ENCODE results near the gene XDH.

XDH gene

DNA sequence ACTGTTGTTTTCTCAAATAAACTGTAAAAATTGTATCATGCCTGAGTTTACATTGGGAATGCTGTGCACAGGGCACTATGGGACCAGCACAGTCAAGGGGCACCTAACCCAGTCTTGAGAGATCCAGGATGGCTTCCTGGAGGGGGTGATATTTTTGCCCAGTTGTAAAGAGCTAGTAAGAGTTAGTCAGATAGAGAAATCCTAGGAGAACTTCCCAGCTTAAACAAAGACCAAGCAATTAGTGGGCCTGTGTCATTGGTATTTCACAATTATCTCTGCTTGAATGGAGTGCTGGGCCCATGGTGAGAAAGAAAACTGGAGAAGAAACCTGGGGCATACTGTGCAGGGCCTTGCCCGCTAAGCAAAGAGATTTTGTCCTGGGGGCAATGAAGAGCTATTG, 12.2 kb downstream of the XDH start:
- no peak for DNase-seq (ENCODE audit: low read depth in 2 of 2)

DNA sequence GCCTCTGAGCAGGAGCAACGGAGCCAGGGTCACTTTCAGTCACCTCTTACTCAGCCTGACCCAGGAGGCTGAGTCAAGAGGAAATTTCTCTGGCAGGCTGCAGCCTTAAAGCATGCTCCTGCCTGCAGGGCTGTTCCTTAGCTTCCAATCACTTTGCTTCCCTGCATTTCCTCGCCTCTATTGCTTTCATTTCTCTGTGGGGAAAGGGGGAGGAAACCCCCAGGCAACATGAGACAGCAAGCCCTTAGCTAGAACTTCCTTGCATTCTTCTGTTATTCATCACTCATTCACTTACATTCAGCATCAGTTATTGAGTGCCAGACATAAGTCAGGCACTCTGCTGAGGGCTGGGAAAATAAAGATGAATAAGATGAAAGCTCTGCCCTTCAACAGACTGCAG, 13.0 kb downstream of the XDH start:
- no peak for DNase-seq (ENCODE audit: low read depth in 2 of 2)

DNA sequence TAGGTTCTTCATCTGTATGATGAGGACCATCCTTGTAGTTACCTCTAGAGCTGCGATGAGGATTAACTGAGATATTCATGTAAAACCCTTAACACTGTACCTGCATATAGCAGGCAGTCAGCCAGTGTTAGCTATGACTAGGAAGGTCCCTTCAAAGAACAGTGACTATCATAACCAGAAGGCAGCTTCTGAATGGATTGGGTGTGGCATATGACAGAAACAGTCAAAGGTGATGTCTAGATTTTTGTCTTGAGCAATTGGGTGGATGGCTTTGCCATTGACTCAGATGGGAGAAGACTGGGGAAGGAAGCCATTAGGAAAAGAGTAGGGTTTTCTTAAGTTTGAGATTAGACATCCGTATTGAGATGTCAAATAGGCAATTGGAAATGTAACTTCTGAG, 15.7 kb downstream of the XDH start:
- DNase-seq (ENCODE audit: low read depth in 2 of 2): no peak

DNA sequence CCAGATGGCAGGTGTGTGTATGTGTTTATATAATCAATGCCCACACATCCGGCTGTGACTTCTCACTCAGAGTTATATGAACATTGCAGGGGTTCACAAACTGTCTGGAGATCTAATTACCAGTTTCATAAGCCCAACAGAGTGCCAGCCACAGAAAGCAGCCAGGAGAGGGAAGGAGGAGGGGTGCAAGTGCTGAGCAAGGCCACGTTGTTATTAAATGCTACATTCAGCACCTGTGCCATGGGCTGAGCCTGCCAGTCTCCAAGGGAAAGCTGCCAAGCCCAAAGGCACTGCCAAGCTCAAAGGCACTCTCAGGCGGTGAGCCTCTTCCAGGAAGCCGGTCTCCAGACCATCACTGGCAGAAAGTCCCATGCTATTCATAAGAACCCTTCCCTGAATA, 17.4 kb downstream of the XDH start:
- DNase-seq (ENCODE audit: low read depth in 2 of 2): no peak

DNA sequence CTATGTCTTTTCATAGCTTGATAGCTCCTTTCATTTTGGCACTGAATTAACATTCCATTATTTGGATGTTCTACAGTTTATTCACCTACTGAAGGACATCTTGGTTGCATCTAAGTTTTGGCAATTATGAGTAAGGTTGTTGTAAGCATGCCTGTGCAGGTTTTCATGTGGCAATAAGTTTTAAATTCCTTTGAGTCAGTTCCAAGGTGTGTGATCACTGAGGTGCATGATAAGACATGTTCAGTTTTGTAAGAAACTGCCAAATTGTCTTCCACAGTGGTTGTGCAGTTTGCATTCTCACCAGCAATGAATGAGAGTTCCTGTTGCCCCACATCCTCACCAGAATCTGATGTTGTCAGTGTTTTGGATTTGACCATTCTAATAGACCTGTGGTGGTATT, 24.2 kb downstream of the XDH start:
- no peak for DNase-seq (ENCODE audit: low read depth in 2 of 2)

DNA sequence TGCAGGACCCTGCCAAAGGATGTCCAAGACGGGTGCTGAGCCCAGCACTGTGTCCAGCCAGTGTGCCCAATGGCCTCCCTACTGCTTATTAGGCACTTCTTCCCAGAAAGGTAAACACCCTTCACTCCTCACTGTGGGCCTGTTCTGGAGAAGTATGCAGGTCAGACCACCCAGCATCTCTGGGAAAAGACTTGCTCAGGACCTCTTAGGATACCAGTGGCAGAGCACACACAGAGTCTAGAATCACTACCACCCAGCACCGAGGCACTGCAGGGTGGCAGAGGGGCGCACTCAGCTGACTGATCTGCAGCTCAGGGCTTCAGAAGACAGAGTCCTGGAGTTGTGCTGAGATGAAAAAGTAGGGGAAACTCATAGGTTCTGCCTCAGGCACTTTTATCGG, 25.8 kb downstream of the XDH start:
- no peak for DNase-seq (ENCODE audit: low read depth in 2 of 2)

DNA sequence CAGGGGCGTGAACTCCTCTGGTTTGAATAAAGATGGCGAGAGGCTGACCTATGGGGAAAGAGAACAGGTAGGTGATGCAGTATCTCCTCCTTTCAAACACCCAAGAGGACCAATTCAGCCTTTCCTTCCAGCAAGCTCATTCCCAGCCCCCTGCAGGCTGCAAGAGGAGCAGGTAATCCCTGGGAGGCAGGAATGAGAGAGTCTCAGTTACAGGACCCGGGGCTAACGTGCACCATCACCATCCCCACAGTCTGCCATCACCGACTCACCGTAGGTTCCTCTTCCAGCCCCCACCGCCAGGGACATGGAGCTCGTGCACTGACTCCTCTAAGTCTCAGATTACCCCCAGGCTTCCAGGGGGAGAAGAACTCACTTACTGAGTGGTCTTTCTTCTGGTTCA, 26.7 kb downstream of the XDH start:
- no peak for DNase-seq (ENCODE audit: low read depth in 2 of 2)

DNA sequence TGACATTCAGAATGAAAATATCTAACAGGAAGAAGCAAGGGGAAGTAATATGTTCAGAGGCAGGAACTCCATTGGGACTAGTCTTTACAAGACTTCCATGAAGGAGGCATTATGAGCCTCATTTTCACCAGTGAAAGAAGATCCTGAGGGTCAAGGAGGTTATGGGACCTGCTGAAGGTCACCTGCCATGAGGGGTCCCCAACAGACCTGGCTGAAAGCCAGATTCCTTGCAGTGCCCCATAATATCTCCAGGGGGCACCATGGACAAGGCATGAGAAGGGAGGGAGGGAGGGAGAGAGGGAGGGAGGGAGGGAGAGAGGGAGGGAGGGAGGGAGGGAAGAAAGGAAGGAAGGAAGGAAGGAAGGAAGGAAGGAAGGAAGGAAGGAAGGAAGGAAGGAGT, 27.9 kb downstream of the XDH start:
- no peak for DNase-seq (ENCODE audit: low read depth in 2 of 2)

DNA sequence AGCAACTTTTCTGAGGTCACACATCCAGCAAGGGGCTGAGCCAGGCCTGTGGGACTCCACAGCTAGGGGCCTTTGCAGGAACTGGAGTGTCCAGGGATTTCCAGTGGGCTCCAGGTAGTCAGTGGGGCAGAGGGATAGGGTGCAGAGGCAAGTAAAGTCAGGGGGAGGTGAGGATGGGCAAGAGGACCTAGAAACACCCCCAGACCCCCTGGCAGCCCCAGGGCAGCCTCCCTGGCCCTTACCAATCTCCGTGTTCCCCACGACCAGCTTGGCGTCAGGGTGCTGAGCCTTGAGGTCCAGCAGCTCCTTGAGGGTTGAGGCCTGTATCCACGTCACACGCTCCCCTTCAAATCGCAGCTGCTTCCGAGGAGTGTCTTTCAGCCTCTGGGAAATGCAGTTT, 28.4 kb downstream of the XDH start:
- DNase-seq (ENCODE audit: low read depth in 2 of 2): no peak

DNA sequence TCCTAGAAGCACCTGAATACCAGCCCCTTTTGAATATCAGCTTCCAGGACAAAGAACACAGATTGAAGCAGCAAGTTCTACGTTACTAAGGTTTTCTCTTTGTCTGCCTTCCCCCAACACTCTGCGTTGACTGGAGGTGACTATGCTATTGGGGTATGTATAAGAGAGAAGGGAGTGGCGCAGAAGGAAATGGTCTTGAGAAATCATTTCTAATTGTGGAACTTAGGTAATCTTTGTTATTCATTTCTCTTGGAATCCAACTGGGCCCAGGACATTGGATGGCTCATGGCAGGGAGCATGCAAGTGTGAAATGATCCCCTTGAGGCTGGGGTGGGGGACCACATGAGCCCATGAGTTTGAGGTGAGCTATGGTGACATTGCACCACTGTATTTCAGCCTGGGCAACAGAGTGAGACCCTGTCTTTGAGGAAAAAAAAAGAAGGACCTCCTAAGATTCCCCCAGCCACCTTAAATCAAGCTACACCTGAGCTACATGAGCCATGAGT, 29.7 kb downstream of the XDH start:
- no peak for DNase-seq (ENCODE audit: low read depth in 2 of 2)

DNA sequence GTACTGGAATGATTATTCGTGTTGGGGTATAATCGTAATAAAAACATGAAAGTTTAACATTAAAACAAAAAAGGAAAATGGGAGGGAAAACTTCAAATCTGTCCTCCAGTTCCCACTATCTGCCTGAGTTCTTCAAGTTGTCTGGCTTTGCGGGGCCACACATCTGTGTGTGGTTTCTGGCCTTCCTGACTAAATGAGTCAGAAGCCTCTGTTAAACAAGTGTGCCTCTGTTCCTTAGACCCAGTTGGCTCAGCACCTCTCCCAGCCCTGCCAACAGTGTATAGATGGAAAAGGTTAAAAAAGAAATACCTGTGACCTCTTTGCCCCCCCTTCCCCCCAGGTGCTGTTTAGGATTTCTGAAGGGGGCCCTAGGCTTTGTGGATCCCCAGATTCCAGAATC, 30.2 kb downstream of the XDH start:
- no peak for DNase-seq (ENCODE audit: low read depth in 2 of 2)

DNA sequence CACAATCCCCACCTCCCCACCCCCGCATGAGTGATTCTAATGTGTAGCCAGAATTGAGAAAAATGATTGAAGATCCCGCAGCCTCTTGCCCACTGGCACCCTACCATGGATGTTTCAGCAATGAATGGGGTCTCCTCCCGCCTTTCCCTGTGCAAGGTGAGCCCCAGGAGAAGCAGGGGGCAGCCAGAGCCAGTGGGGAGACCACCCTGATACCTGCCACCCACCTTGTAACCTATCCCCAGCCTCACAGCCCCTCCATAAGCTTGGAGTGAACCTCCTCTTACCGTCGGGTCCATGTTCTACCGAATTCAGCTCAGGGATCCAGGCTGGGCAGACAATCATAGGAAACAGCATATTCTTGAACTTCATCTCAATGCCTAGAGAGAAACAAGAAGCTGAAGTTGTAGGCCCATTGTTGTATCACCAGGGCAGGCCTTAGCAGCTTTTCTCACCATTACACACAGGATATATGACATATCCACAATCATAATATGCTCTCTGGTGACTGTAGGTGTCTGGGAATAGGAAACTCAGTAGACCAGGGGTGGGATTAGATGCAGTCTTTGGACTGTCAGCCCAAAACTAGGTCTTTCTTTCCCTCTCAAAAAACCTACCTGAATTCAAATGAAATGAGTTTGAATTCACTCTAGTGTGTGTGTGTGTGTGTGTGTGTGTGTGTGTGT, 30.9 kb downstream of the XDH start:
- no peak for DNase-seq (ENCODE audit: low read depth in 2 of 2)

DNA sequence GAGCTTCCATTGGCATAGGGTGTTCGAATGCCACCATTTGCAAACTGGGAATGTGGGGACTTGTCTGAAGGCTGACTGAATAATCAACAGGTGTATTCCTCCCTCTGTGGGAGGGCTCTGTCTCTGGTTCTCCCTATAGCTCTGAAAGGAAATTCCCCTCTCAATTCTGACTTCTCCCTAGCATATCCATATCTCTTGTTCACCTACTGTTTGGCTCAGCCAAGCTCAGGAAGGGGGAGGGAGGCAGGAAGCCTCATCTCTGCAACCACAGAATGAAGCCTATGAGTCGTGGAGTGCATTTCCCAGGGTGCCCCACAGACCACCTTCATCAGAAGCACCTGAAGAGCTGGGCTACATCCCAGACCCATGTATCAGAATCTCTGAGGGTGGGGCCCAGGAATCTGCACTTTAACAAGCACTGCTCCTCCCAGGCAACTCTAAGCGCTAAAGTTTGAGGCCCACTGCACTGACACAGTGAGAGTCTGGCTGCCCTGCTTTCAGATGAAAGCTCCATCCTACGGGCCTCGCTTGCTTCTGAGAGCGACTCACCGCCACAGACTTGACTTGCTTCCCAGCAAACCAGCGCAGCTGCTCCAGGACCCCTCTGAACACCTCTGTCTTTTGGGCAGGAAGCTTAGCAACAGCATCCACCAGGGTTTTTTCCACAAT, 32.0 kb downstream of the XDH start:
- no peak for DNase-seq (ENCODE audit: low read depth in 2 of 2)

DNA sequence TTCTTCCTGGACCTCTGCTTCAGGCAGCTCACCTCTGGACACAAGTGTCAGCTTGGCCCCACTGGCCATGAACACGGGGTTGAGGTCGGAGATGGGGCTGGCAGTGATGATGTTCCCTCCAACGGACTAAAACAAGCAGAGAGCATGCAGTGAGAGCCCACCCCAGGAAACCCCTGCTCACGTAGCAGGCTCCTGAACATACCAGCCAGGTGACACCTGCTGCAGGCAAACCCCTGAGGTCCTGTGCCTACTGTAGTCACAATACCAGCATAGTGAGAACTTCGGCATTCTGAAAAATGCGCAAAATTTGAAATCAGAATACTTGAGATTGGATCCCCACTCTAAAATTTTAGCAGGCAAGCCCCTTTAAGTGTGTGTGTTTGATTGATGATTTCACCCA, 32.9 kb downstream of the XDH start:
- DNase-seq (ENCODE audit: low read depth in 2 of 2): no peak

DNA sequence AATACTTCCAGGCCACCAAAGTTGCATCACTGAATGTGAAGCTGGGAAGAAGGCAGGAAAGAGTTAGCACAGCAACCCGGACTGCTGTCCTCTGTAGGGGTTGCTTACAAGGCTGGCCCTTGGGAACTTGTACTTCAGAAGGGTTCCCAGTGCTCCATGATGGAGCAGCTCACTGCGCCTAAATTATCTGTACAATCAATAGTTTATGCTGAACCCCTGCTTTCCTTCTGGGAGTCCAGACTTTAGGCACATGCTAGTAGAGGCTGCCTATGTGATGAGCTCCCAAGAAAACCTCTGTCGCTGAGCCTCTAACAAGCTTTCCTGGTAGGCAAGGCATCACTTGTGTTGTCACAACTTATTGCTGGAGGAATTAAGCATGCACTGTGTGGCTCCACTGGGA, 34.3 kb downstream of the XDH start:
- no peak for DNase-seq (ENCODE audit: low read depth in 2 of 2)

DNA sequence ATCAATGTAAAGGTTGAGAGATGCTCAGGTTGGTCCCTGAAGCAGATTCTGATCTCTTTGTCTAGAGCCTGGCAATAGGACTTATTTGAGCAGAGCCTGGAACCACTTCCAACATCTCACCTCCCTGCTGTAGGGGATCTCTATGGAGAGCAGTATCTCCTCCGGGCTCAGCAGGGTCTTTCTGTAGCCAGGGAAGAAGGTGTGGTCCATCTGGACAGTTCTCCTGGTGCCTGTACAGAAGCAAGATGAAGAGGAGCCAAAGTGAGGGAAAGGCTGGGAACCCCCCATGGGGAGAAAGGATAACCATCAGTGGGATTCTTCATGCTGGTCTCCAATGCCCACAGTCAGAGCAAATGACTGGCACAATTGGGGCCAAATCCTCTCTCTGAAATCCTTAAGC, 34.8 kb downstream of the XDH start:
- DNase-seq (ENCODE audit: low read depth in 2 of 2): no peak

DNA sequence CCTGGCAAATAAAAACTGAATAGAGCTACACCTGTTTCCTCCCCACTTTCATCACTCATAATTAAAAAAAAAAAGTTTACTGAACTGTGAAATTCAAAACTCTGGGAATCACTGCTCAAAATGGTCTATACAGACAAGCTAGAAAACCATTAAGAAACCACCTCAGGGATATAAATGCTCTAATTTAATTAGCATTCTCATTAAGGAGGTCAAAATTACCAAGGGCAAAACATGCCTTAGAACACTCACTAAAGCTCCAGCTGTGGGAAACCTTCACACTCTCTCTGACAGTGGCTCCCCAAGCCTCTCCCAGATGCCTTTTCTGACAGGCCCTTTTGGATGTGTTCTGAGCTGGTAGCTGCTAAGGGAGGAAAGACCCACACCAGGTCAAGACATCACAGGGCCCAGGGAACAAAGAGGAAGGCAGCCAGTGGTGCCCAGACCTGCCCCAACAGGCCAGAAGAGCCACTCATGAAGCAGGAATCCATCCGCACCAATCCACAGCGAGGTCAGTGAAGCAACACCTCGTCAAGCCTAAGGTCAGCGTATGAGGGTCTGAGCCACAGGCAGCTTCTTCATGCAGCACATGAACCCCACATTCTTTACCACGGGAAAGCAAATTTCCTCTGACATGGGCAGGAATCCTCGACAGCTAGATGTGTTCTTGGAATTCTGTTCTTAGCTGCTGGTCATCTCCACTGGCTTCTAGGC, 35.6 kb downstream of the XDH start:
- DNase-seq (ENCODE audit: low read depth in 2 of 2): no peak

DNA sequence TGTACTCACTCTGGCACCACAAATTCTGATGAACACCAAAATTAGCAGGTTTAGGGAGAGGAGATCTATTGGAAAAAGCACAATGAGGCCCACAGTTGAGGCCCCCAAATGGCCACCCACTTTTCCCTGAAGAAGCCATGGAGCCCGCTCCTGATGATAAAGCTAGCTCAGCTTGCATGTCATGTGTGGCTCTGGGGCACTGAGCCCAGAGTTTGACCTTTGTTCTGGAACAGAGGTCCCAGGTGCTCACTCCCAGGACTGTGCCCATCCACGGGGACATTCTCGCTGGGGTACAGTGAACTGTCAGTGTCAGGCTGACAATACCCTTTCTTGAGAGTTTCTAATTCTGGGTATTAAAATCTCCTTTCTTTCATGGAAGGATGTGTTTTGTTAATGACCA, 36.2 kb downstream of the XDH start:
- DNase-seq (ENCODE audit: low read depth in 2 of 2): no peak

DNA sequence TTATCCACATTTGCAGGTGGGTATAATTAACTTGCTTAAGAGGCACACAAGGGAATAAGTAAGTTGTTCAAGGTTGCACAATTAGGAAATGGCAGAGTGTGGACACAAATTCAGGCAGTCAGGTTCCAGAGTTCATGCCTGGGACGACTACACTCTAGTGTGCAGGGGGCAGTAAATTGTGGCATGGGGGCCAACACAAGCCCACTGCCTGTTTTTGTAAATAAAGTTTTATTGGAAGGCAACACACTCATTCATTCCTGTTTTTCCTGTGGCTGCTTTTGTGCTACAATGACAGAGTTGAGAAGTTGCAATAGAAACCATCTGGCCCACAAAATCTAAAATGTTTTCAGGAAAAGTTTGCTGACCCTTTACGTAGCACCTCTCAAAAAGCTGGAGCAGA, 41.4 kb downstream of the XDH start:
- DNase-seq (ENCODE audit: low read depth in 2 of 2): no peak

DNA sequence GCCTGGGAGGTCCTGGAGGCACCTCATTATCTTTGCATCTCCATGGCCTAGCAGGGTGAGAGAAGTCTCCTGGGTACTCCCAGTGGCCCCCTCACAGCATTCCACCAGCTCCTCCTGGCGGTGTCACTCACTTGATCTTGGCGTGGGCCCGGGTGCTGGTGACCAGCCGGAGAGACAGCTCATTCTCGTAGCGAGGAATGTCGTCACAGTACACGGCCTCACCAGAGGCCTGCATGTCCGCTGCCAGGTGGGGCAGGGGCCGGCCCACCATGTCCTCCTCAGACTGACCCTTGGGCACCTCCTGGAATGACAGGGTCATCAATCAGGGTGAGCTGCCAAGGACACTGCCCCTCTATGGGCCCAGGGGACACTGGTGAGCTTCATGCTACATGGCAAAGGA, 42.4 kb downstream of the XDH start:
- DNase-seq (ENCODE audit: low read depth in 2 of 2): no peak

DNA sequence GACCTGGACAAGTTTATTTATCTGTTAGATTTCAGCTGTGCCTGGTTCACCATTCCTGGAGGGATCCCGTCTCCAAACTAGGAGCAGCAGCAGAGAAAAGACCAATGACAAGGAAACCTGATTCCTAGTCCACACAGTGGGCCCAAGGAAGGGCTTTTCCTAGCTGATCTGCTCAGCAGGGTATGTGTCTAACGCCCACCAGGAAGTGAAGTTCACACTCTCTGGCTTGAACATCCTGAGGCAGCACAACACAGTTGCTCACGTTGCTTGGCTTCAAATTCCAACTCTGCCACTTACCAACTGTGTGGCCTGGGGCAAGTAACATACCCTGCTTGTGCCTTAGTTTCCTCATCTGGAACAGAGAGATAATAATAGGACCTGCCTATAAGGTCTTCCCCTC, 42.9 kb downstream of the XDH start:
- no peak for DNase-seq (ENCODE audit: low read depth in 2 of 2)

DNA sequence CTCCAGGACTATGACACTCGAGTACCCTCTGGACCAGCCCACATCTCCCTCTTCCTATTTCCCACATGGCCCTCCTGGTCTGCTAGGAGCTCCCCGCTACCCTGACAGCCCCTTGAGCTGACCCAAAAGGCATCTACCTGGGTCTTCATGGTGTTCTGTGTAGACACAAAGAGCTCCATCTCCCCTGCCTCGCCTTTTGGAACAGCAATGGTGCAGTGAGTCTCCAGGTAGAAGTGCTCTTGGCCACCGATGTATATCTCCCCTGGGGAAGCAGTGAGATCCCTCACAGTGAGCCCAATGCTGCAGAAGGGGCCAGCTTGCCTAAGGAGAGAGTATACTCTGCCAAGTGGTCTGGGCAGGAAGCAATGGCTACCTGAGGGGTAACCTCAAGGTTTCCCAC, 47.8 kb downstream of the XDH start:
- DNase-seq (ENCODE audit: low read depth in 2 of 2): no peak

DNA sequence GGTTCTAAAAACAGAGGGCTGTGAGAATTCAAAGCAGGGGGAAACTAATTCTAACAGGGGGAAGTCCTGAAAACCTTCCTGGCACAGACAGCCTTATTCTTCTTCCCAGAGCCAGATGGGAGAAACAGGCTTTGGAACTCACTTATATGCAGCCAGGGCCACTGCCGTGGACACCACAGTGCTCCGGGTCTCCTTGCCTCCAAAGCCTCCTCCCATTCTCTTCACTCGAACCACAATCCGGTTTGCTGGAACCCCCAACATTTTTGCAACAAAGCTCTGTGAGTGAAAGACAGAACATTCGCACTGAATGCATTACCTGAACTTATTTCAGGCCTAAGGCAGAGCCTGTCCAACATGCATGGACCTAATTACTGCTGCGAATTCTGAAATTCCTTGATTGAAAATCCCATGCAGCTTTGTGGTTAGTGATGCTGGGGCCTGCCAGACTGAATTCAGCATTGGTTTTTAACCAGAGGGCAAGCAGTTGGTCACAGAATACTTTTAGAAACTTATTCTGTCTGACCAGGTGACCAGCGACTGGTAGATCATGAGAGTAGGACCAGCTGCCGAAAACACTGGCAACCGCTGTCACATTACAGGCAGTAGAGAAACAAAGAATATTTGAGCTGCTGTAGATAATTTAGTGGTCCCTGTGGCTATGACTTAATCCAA, 48.6 kb downstream of the XDH start:
- no peak for DNase-seq (ENCODE audit: low read depth in 2 of 2)
